ENCODE data around the gene KRT27. TPM values are rescaled to one million over a fixed set of nuclear protein-coding genes. Genes with fewer than 3 reads are reported as not detected.

KRT27 gene
- total and polyA plus RNA-seq, 2 donors (not counting 3 experiments of a cell fraction or from before 2014, with no cell fraction given) = not detected

- FAIRE-seq (no peak), DNase-seq (ENCODE audit: low read depth, low spot score) (no peak)
- Histone ChIP-seq H3K4me1 (ENCODE audit: control insufficient read depth, extremely low read depth, insufficient read depth, low read length) (no peaks in the 10 kb centered on the region), H3K36me3 (ENCODE audit: control insufficient read depth in 2 of 2, extremely low read depth in 1 of 2, insufficient read depth in 2 of 2, low read length in 2 of 2) (no peaks in the 10 kb centered on the region), H3K4me3 (replicated peaks in 1 of 3; ENCODE audit: insufficient read depth in 1 of 3, low read depth in 1 of 3, low read length in 3 of 3) (no peak overlapping the region), H3K79me2 (ENCODE audit: control insufficient read depth, insufficient read depth, low read length) (no peaks in the 10 kb centered on the region), H4K20me1 (replicated peaks; ENCODE audit: control insufficient read depth, extremely low read depth, insufficient read depth, low read length) (no peaks in the 10 kb centered on the region), H3K9ac (replicated peaks; ENCODE audit: extremely low read depth, insufficient read depth, low read length) (no peak overlapping the region), H3K9me1 (replicated peaks; ENCODE audit: control insufficient read depth, extremely low read depth, insufficient read depth, low read length) (no peaks in the 10 kb centered on the region), H3K27me3 (ENCODE audit: control insufficient read depth in 2 of 2, insufficient read depth in 2 of 2, low read length in 2 of 2) (peaks cover 6 to 9% of the 10 kb centered on the region in 2 experiments), H3K9me3 (replicated peaks; ENCODE audit: control insufficient read depth, insufficient read depth, low read length) (no peaks in the 10 kb centered on the region), H3K4me2 (ENCODE audit: insufficient read depth, low read length) (no peak overlapping the region), H2AFZ (ENCODE audit: low read depth, low read length) (no peak overlapping the region), H3K27ac (ENCODE audit: insufficient read depth, low read depth, low read length) (no peak overlapping the region)
- BruUV-seq (replicated peaks) = no TSS peak
- CTCF ChIA-PET = interaction anchor here (0.6 to 1.2 kb wide), 4 partner anchors 9 to 130 kb away, joined by 3 to 8 read pairs (median 4); no protein-coding TSS in a partner anchor
- POLR2A ChIA-PET = no interaction called here
- dilution Hi-C loops (cut with MboI; ENCODE audit: extremely low pct_ligation_motif_present, low sequenced_read_pairs) = no loop called here
- intact Hi-C loops (cut with micrococcal nuclease) = loop anchor here (5.0 kb wide), 1 partner anchor 105 kb away; no protein-coding TSS in a partner anchor
- TF ChIP-seq CTCF (IDR thresholded peaks at IDR 0.05; ENCODE audit: extremely low read depth in 1 of 2, insufficient read depth in 1 of 2, low read depth in 1 of 2, low read length in 2 of 2) (no peak), POLR2A (IDR thresholded peaks at IDR 0.05; ENCODE audit: low read depth, low read length) (no peak), MAX (IDR thresholded peaks at IDR 0.05; ENCODE audit: insufficient read depth, insufficient read length) (no peak), JUN (IDR thresholded peaks at IDR 0.05; ENCODE audit: borderline replicate concordance, insufficient read depth, insufficient read length, low read depth) (no peak), GATA2 (IDR thresholded peaks at IDR 0.05; ENCODE audit: insufficient read depth, insufficient read length, low read depth, low read length) (no peak), EZH2 (IDR thresholded peaks at IDR 0.05; ENCODE audit: borderline replicate concordance, low read depth, low read length, severe bottlenecking) (no peak), FOS (IDR thresholded peaks at IDR 0.05; ENCODE audit: borderline replicate concordance, insufficient read depth, low read length) (no peak), MYC (IDR thresholded peaks at IDR 0.05; ENCODE audit: low read depth, low read length) (no peak), POLR2AphosphoS5 (IDR thresholded peaks at IDR 0.05; ENCODE audit: insufficient read depth, low read depth, low read length) (no peak)
These were observed 54.7 kb downstream of the KRT27 start for GRCh38 chr17:40727447-40728231.
